ENCODE data around the gene RPS10.

Gene RPS10

GRCh38 chr6:34463299-34463698 lies 37.4 kb upstream of the RPS10 start:
- POLR2A ChIA-PET, result interaction anchor here (1.3 kb wide), 1 partner anchor 147 kb away, joined by 9 read pairs; no protein-coding TSS in a partner anchor
- no peak for DNase-seq (ENCODE audit: extremely low spot score)
- CTCF ChIA-PET, result interaction anchor here (0.9 to 1.4 kb wide), 3 partner anchors 12 to 146 kb away, joined by 3 to 4 read pairs (median 3); partner anchors contain the start of gene SPDEF
- TF ChIP-seq L3MBTL2 (conservative IDR thresholded peaks at IDR 0.05), result no peak
- TF ChIP-seq TARDBP (IDR thresholded peaks at IDR 0.05), result no peak
- TF ChIP-seq SP1 (IDR thresholded peaks at IDR 0.05), result no peak
- TF ChIP-seq FOXA1 (IDR thresholded peaks at IDR 0.05), result no peak
- no peak for TF ChIP-seq ARNT (IDR thresholded peaks at IDR 0.05)
- no peak for TF ChIP-seq SUZ12 (IDR thresholded peaks at IDR 0.05)
- no peak for TF ChIP-seq FOXK2 (IDR thresholded peaks at IDR 0.05)
- no peak for TF ChIP-seq ZNF384 (IDR thresholded peaks at IDR 0.05)
- no peak for TF ChIP-seq HDGF (IDR thresholded peaks at IDR 0.05; ENCODE audit: borderline replicate concordance)
- no peak for TF ChIP-seq ELF4 (IDR thresholded peaks at IDR 0.05)
- no peak for TF ChIP-seq CTBP1 (IDR thresholded peaks at IDR 0.05; ENCODE audit: borderline replicate concordance)
- no peak for TF ChIP-seq NFRKB (IDR thresholded peaks at IDR 0.05)
- no peak for TF ChIP-seq LEF1 (IDR thresholded peaks at IDR 0.05; ENCODE audit: borderline replicate concordance)
- TF ChIP-seq PKNOX1 (IDR thresholded peaks at IDR 0.05), result no peak
- TF ChIP-seq FOXM1 (IDR thresholded peaks at IDR 0.05; ENCODE audit: borderline replicate concordance), result no peak
- no peak for TF ChIP-seq BHLHE40 (IDR thresholded peaks at IDR 0.05; ENCODE audit: borderline replicate concordance)

- CTCF ChIA-PET, result interaction anchor here (0.6 to 1.4 kb wide), 9 partner anchors 12 to 299 kb away, joined by 3 to 5 read pairs (median 3); partner anchors contain the start of gene SPDEF
- POLR2A ChIA-PET, result interaction anchor here (0.6 to 2.1 kb wide), 5 partner anchors 36 to 426 kb away, joined by 3 to 9 read pairs (median 5); partner anchors contain the start of genes SNRPC and TAF11
- TF ChIP-seq FOXM1 (IDR thresholded peaks at IDR 0.05; ENCODE audit: borderline replicate concordance) (no peak), NFRKB (IDR thresholded peaks at IDR 0.05) (no peak), BHLHE40 (IDR thresholded peaks at IDR 0.05; ENCODE audit: borderline replicate concordance) (no peak), SUZ12 (IDR thresholded peaks at IDR 0.05) (no peak), HDGF (IDR thresholded peaks at IDR 0.05; ENCODE audit: borderline replicate concordance) (no peak), FOXA1 (IDR thresholded peaks at IDR 0.05) (no peak), SP1 (IDR thresholded peaks at IDR 0.05) (no peak), TARDBP (IDR thresholded peaks at IDR 0.05) (no peak), ARNT (IDR thresholded peaks at IDR 0.05) (no peak), L3MBTL2 (conservative IDR thresholded peaks at IDR 0.05) (no peak), ELF4 (IDR thresholded peaks at IDR 0.05) (no peak), LEF1 (IDR thresholded peaks at IDR 0.05; ENCODE audit: borderline replicate concordance) (no peak)
- DNase-seq (ENCODE audit: extremely low spot score), result peak; percentile 72
Observed at GRCh38 chr6:34462551-34462971, 36.7 kb upstream of the RPS10 start.

- DNase-seq (ENCODE audit: extremely low spot score), result no peak
- ChIA-PET CTCF (interaction anchor here (0.6 to 1.4 kb wide), 8 partner anchors 13 to 684 kb away, joined by 3 to 5 read pairs (median 3); partner anchors contain the start of gene SPDEF), POLR2A (interaction anchor here (0.6 to 2.1 kb wide), 5 partner anchors 36 to 426 kb away, joined by 3 to 9 read pairs (median 5); partner anchors contain the start of genes SNRPC and TAF11)
- no peak for TF ChIP-seq LEF1 (IDR thresholded peaks at IDR 0.05; ENCODE audit: borderline replicate concordance)
- no peak for TF ChIP-seq PKNOX1 (IDR thresholded peaks at IDR 0.05)
- no peak for TF ChIP-seq ARNT (IDR thresholded peaks at IDR 0.05)
- no peak for TF ChIP-seq HDGF (IDR thresholded peaks at IDR 0.05; ENCODE audit: borderline replicate concordance)
- TF ChIP-seq ELF4 (IDR thresholded peaks at IDR 0.05), result no peak
- no peak for TF ChIP-seq L3MBTL2 (conservative IDR thresholded peaks at IDR 0.05)
- no peak for TF ChIP-seq FOXA1 (IDR thresholded peaks at IDR 0.05)
- no peak for TF ChIP-seq BHLHE40 (IDR thresholded peaks at IDR 0.05; ENCODE audit: borderline replicate concordance)
- no peak for TF ChIP-seq ZNF384 (IDR thresholded peaks at IDR 0.05)
- TF ChIP-seq FOXK2 (IDR thresholded peaks at IDR 0.05), result no peak
- no peak for TF ChIP-seq FOXM1 (IDR thresholded peaks at IDR 0.05; ENCODE audit: borderline replicate concordance)
- TF ChIP-seq TARDBP (IDR thresholded peaks at IDR 0.05), result no peak
Observed at GRCh38 chr6:34462010-34462409, 36.1 kb upstream of the RPS10 start.

- POLR2A ChIA-PET, result interaction anchor here (1.3 to 2.1 kb wide), 2 partner anchors 15 to 296 kb away, joined by 3 to 6 read pairs; partner anchors contain the start of gene SNRPC
- CTCF ChIA-PET, result interaction anchor here (1.0 to 4.6 kb wide), 7 partner anchors 12 to 679 kb away, joined by 3 to 47 read pairs (median 3); partner anchors contain the start of gene RPS10
- TF ChIP-seq CTBP1 (IDR thresholded peaks at IDR 0.05; ENCODE audit: borderline replicate concordance), result no peak
- TF ChIP-seq ARNT (IDR thresholded peaks at IDR 0.05), result no peak
- no peak for TF ChIP-seq LEF1 (IDR thresholded peaks at IDR 0.05; ENCODE audit: borderline replicate concordance)
- TF ChIP-seq FOXM1 (IDR thresholded peaks at IDR 0.05; ENCODE audit: borderline replicate concordance), result no peak
- no peak for TF ChIP-seq ELF4 (IDR thresholded peaks at IDR 0.05)
- TF ChIP-seq SUZ12 (IDR thresholded peaks at IDR 0.05), result no peak
- no peak for TF ChIP-seq ZNF384 (IDR thresholded peaks at IDR 0.05)
- DNase-seq (ENCODE audit: extremely low spot score), result no peak
Observed at GRCh38 chr6:34460796-34461507, 35.1 kb upstream of the RPS10 start.

- ChIA-PET POLR2A (interaction anchor here (1.0 to 1.5 kb wide), 4 partner anchors 16 to 297 kb away, joined by 3 to 4 read pairs (median 3); partner anchors contain the start of genes RPS10 and SNRPC), CTCF (interaction anchor here (0.5 to 4.6 kb wide), 13 partner anchors 8 to 680 kb away, joined by 3 to 47 read pairs (median 4); partner anchors contain the start of gene RPS10)
- DNase-seq (ENCODE audit: extremely low spot score), result peak; percentile 58
- TF ChIP-seq FOXA1 (IDR thresholded peaks at IDR 0.05), result no peak
- no peak for TF ChIP-seq SP1 (IDR thresholded peaks at IDR 0.05)
- no peak for TF ChIP-seq NFRKB (IDR thresholded peaks at IDR 0.05)
- TF ChIP-seq PKNOX1 (IDR thresholded peaks at IDR 0.05), result no peak
- no peak for TF ChIP-seq FOXM1 (IDR thresholded peaks at IDR 0.05; ENCODE audit: borderline replicate concordance)
- TF ChIP-seq ARNT (IDR thresholded peaks at IDR 0.05), result no peak
- TF ChIP-seq CTBP1 (IDR thresholded peaks at IDR 0.05; ENCODE audit: borderline replicate concordance), result no peak
- TF ChIP-seq SUZ12 (IDR thresholded peaks at IDR 0.05), result no peak
- TF ChIP-seq TARDBP (IDR thresholded peaks at IDR 0.05), result no peak
- no peak for TF ChIP-seq L3MBTL2 (conservative IDR thresholded peaks at IDR 0.05)
- no peak for TF ChIP-seq ELF4 (IDR thresholded peaks at IDR 0.05)
- no peak for TF ChIP-seq ZNF384 (IDR thresholded peaks at IDR 0.05)
- TF ChIP-seq FOXK2 (IDR thresholded peaks at IDR 0.05), result no peak
- TF ChIP-seq BHLHE40 (IDR thresholded peaks at IDR 0.05; ENCODE audit: borderline replicate concordance), result no peak
- TF ChIP-seq HDGF (IDR thresholded peaks at IDR 0.05; ENCODE audit: borderline replicate concordance), result no peak
- no peak for TF ChIP-seq LEF1 (IDR thresholded peaks at IDR 0.05; ENCODE audit: borderline replicate concordance)
Observed at GRCh38 chr6:34459899-34460593, 34.2 kb upstream of the RPS10 start.

Data from HEK293T (cell line).